MM.1S (cell line): ENCODE data around the gene NME7.
"Not testable (repeated sequence)": the region's sequence is repeated elsewhere in the genome, so short reads cannot be mapped to it uniquely, and the experiment has no call there.

Experiments
- DNase-seq: peaks from one replicate; pipeline ENCODE4 v3.0.0-alpha.2; 2015
- H2AFZ ChIP-seq: fragments of 300-600 bp; sonication (generic); 2 replicates; pipeline ENCODE4 v1.6.0; 2016; ENCODE audit warnings: antibody characterized with exemption, low read length
- H3F3A ChIP-seq: fragments of 300-600 bp; sonication (generic); 2 replicates; pipeline ENCODE4 v1.6.1; 2016; ENCODE audit warnings: mild to moderate bottlenecking, antibody characterized with exemption, low read length, moderate library complexity, mixed read lengths; ENCODE audit not compliant: insufficient read depth
- H3K27ac ChIP-seq: fragments of 300-600 bp; sonication (generic); 2 replicates; pipeline ENCODE4 v1.5.1; 2016; ENCODE audit warnings: mild to moderate bottlenecking, low read length
- H3K27me3 ChIP-seq: fragments of 300-600 bp; sonication (generic); replicated peaks from 2 replicates; pipeline ENCODE4 v1.6.0; 2016; ENCODE audit warnings: low read length; ENCODE audit not compliant: insufficient read depth
- H3K36me3 ChIP-seq: fragments of 300-600 bp; sonication (generic); replicated peaks from 2 replicates; pipeline ENCODE4 v1.6.1; 2016; ENCODE audit warnings: mild to moderate bottlenecking, low read length, mixed read lengths; ENCODE audit not compliant: insufficient read depth
- H3K4me1 ChIP-seq: fragments of 300-600 bp; sonication (generic); 2 replicates; pipeline ENCODE4 v1.6.1; 2016; ENCODE audit warnings: low read length, mixed read lengths
- H3K4me2 ChIP-seq: fragments of 300-600 bp; sonication (generic); 2 replicates; pipeline ENCODE4 v1.6.0; 2016; ENCODE audit warnings: low read depth, low read length
- H3K4me3 ChIP-seq: fragments of 300-600 bp; sonication (generic); 2 replicates; pipeline ENCODE4 v1.5.1; 2016; ENCODE audit warnings: low read length, mixed read lengths
- H3K79me2 ChIP-seq: fragments of 300-600 bp; sonication (generic); 2 replicates; pipeline ENCODE4 v1.6.1; 2016; ENCODE audit warnings: mixed run types, low read length, mixed read lengths
- H3K9ac ChIP-seq: fragments of 300-600 bp; sonication (generic); 2 replicates; pipeline ENCODE4 v1.6.1; 2016; ENCODE audit warnings: low read length, mixed read lengths
- H3K9me2 ChIP-seq: fragments of 300-600 bp; sonication (generic); replicated peaks from 2 replicates; pipeline ENCODE4 v1.6.1; 2016; ENCODE audit warnings: mild to moderate bottlenecking, low read length, mixed read lengths; ENCODE audit not compliant: insufficient read depth
- H3K9me3 ChIP-seq: fragments of 300-600 bp; sonication (generic); replicated peaks from 2 replicates; pipeline ENCODE4 v1.6.1; 2016; ENCODE audit warnings: mild to moderate bottlenecking, low read length, mixed read lengths; ENCODE audit not compliant: insufficient read depth
- H4K20me1 ChIP-seq: fragments of 300-600 bp; sonication (generic); 2 replicates; pipeline ENCODE4 v1.6.1; 2016; ENCODE audit warnings: mild to moderate bottlenecking, low read length, moderate library complexity, mixed read lengths; ENCODE audit not compliant: insufficient read depth
- EZH2 ChIP-seq: fragments of 300-600 bp; sonication (generic); optimal IDR thresholded peaks from 2 replicates; pipeline ENCODE3; 2017; ENCODE audit warnings: low read depth, mild to moderate bottlenecking, antibody characterized with exemption, low read length, mixed read lengths
- EZH2phosphoT487 ChIP-seq: fragments of 300-600 bp; sonication (generic); IDR thresholded peaks from 2 replicates; pipeline ENCODE4 v1.6.1; 2018; ENCODE audit warnings: antibody characterized with exemption, low read length
- TF ChIP-seq, protein P1 (sequence below): fragments of 300-600 bp; sonication (generic); IDR thresholded peaks from 2 replicates; pipeline ENCODE4 v1.5.1; 2016; ENCODE audit warnings: antibody characterized with exemption, low read length, mixed read lengths

The NME7 gene

DNA sequence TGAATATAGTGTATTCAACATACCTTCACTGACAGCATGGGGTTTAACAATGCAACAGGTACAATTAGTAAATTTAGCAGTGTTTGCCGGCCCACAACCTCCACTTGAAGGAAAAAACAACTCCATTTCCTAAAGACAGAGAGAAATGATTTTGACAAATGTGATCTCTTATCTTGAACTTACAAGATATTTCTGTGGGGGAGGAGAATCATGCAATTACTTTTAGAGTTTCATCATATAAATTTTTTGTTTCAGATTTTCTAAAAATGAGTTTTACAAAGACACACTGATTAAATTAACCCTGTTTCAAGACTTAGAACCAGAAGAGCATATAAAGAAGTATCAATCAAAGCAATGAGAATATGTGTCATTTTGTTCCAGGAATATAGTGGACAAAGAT, 80.3 kb downstream of the NME7 start:
- Histone ChIP-seq H3F3A (no peaks in the 10 kb centered on the region), H3K27me3 (no peaks in the 10 kb centered on the region), H4K20me1 (no peaks in the 10 kb centered on the region), H3K9me2 (no peaks in the 10 kb centered on the region), H2AFZ (no peak overlapping the region), H3K4me1 (no peaks in the 10 kb centered on the region), H3K4me3 (no peak overlapping the region), H3K9ac (no peak overlapping the region), H3K79me2 (no peaks in the 10 kb centered on the region), H3K4me2 (no peak overlapping the region), H3K36me3 (no peaks in the 10 kb centered on the region), H3K27ac (no peak overlapping the region), H3K9me3 (no peaks in the 10 kb centered on the region)
- DNase-seq: no peak
- TF ChIP-seq EZH2phosphoT487 (no peak), EZH2 (no peak)
- TF ChIP-seq, protein P1, sequence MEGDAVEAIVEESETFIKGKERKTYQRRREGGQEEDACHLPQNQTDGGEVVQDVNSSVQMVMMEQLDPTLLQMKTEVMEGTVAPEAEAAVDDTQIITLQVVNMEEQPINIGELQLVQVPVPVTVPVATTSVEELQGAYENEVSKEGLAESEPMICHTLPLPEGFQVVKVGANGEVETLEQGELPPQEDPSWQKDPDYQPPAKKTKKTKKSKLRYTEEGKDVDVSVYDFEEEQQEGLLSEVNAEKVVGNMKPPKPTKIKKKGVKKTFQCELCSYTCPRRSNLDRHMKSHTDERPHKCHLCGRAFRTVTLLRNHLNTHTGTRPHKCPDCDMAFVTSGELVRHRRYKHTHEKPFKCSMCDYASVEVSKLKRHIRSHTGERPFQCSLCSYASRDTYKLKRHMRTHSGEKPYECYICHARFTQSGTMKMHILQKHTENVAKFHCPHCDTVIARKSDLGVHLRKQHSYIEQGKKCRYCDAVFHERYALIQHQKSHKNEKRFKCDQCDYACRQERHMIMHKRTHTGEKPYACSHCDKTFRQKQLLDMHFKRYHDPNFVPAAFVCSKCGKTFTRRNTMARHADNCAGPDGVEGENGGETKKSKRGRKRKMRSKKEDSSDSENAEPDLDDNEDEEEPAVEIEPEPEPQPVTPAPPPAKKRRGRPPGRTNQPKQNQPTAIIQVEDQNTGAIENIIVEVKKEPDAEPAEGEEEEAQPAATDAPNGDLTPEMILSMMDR: no peak

DNA sequence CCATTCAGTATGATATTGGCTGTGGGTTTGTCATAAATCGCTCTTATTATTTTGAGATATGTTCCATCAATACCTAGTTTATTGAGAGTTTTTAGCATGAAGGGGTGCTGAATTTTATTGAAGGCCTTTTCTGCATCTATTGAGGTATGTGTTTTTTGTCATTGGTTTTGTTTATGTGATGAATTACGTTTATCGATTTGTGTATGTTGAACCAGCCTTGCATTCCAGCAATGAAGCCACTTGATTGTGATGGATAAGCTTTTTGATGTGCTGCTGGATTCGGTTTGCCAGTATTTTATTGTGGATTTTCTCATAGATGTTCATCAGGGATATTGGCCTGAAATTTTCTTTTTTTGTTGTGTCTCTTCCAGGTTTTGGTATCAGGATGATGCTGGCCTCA, 86.0 kb downstream of the NME7 start:
- not testable (repeated sequence) for H3K79me2 ChIP-seq, H3F3A ChIP-seq, H3K27me3 ChIP-seq, H3K4me3 ChIP-seq, H3K9ac ChIP-seq, H4K20me1 ChIP-seq, H3K4me1 ChIP-seq, H2AFZ ChIP-seq, H3K27ac ChIP-seq, H3K9me3 ChIP-seq, H3K9me2 ChIP-seq, H3K36me3 ChIP-seq, DNase-seq, H3K4me2 ChIP-seq

DNA sequence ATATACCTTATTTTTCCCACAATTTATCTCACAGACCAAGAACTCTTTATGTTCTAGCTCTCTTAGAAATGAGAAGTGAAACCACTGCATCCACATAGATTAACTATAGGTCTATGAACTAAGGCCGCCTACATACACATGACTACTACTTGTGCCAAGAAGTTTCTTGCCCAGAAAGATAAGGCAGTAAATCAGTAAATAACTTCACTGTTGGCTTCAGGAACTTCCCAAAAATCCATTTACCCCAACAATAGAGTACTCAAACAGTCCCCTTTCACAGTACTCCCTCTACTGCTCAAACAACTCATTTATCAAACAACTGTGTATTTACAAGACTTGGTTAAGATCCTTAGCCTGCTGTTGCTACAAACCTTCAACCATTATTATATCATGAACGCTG, 96.5 kb downstream of the NME7 start:
- TF ChIP-seq EZH2 (no peak), EZH2phosphoT487 (no peak)
- TF ChIP-seq, protein P1: no peak
- Histone ChIP-seq H3K9me3 (no peaks in the 10 kb centered on the region), H3K9me2 (no peaks in the 10 kb centered on the region), H4K20me1 (no peaks in the 10 kb centered on the region), H3K79me2 (no peaks in the 10 kb centered on the region), H3F3A (no peaks in the 10 kb centered on the region), H3K9ac (no peak overlapping the region), H2AFZ (no peak overlapping the region), H3K36me3 (no peaks in the 10 kb centered on the region), H3K27me3 (no peaks in the 10 kb centered on the region), H3K4me2 (no peak overlapping the region), H3K27ac (no peak overlapping the region), H3K4me3 (no peak overlapping the region), H3K4me1 (no peaks in the 10 kb centered on the region)
- no peak for DNase-seq

DNA sequence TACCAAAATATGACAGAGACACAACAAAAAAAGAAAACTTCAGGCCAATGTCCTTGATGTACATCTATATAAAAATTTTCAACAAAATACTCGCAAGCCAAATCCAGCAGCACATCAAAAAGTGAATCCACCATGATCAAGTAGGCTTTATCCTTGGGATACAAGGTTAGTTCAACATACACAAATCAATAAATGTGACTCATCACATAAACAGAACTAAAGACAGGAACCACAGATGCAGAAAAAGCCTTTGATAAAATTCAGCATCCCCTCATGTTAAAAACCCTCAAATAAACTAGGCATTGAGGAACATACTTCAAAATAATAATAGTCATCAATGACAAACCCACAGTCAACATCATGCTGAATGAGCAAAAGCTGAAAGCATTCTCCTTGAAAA, 101.5 kb downstream of the NME7 start:
- H3K27ac ChIP-seq: no peak overlapping the region
- H3K4me1 ChIP-seq: no peaks in the 10 kb centered on the region
- H3F3A ChIP-seq: no peaks in the 10 kb centered on the region
- TF ChIP-seq EZH2 (no peak), EZH2phosphoT487 (no peak)
- TF ChIP-seq, protein P1: no peak
- no peak overlapping the region for H3K4me2 ChIP-seq
- no peaks in the 10 kb centered on the region for H4K20me1 ChIP-seq
- H3K9me3 ChIP-seq: no peaks in the 10 kb centered on the region
- H3K9ac ChIP-seq: no peak overlapping the region
- no peaks in the 10 kb centered on the region for H3K79me2 ChIP-seq
- H3K36me3 ChIP-seq: no peaks in the 10 kb centered on the region
- H3K27me3 ChIP-seq: no peaks in the 10 kb centered on the region
- H2AFZ ChIP-seq: no peak overlapping the region
- H3K9me2 ChIP-seq: no peaks in the 10 kb centered on the region
- DNase-seq: no peak
- no peak overlapping the region for H3K4me3 ChIP-seq
